22Rv1 (cell line): Measurements from ENCODE around the gene TEX55.

Experiments
- H3K27ac ChIP-seq: fragments of 450-650 bp; 2 replicates; pipeline ENCODE4 v1.5.1; 2017
- CTCF ChIP-seq: fragments of 450-650 bp; IDR thresholded peaks from 2 replicates; pipeline ENCODE4 v1.5.1; 2017; ENCODE audit warnings: mild to moderate bottlenecking
- ZFX ChIP-seq: fragments of 450-650 bp; IDR thresholded peaks from 2 replicates; pipeline ENCODE4 v1.6.1; 2017; ENCODE audit warnings: antibody characterized with exemption, borderline replicate concordance

TEX55 gene

DNA sequence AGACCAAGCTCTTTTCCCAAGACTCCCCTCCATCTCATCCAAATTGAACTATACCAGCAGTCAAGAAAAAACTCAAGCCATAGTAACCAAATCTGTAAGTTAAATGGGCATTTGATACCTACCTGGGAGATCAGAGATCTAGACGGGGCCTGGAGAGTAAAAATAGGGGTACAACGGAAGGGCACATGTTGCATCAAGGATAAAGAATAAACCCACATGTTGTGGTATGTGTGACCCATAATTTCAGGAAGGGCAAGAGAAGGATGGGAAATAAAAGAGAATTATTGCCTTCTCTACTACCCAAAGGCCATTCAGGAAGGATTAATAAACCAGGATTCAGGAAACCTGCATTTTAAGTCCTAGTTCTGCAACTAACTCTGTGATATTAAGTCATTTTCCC lies 1.5 kb downstream of the TEX55 start:
- TF ChIP-seq ZFX (no peak), CTCF (no peak)
- no peak overlapping the region for H3K27ac ChIP-seq

- H3K27ac ChIP-seq = no peak overlapping the region
- no peak for TF ChIP-seq ZFX
- no peak for TF ChIP-seq CTCF
Measured at GRCh38 chr3:119148493-119149180, 2.7 kb downstream of the TEX55 start.

GRCh38 chr3:119149484-119149883 lies 3.5 kb downstream of the TEX55 start:
- H3K27ac ChIP-seq = no peak overlapping the region
- TF ChIP-seq CTCF (no peak), ZFX (no peak)

GRCh38 chr3:119156868-119157267 lies 10.9 kb downstream of the TEX55 start:
- no peak overlapping the region for H3K27ac ChIP-seq
- TF ChIP-seq CTCF = no peak
- TF ChIP-seq ZFX = no peak

DNA sequence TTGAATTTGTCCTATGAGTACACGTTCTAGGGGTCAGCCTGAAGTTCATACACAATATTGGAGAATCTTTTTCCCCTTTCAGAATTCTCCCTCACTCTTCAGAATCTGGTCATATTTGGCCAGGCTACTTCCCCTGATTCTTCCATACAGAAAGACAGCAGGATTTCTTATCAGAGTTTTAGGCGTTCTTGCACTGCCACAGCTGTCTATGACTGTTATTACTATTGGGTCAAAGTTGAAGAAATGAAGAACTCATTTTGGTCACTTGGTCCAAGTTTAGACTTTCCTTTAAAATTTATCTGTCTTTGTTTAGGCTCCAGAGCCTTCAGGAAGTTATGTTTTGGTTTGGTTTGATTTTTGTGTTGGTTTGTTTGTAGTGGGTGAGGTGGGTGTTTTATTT lies 12.0 kb downstream of the TEX55 start:
- TF ChIP-seq ZFX (no peak), CTCF (no peak)
- no peak overlapping the region for H3K27ac ChIP-seq

GRCh38 chr3:119160361-119160760 lies 14.4 kb downstream of the TEX55 start:
- no peak overlapping the region for H3K27ac ChIP-seq
- TF ChIP-seq ZFX (no peak), CTCF (no peak)

DNA sequence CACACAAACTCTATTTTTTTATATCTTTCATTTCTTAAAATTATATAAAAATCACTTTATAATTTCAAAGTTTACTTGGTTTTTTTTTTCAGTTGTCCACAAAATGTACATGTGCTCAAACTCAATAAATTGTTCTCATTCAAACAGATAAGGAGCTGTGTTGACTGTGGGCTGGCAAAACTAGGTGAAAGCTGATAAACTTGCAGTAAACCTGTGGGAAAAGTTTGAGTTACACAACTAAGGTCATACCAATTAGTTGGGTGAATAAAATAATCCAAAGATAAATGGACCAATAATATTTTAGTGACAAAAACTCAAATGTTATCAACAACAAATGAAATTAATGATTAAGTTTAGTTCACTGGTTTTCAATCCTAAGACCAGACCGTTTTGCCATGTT lies 14.8 kb downstream of the TEX55 start:
- TF ChIP-seq CTCF = no peak
- no peak for TF ChIP-seq ZFX

More for the DNA sequence above, 14.8 kb downstream of the TEX55 start:
- no peak overlapping the region for H3K27ac ChIP-seq
